Pancreas (tissue), 10 donors: ENCODE data around the gene HIVEP2. TPM values are rescaled to one million over a fixed set of nuclear protein-coding genes. Genes with fewer than 3 reads are reported as not detected.

ENCODE experiments used
- ATAC-seq, 4 donors: fragments of 200-7000 bp; cut with Tn5 transposase; one replicate each; pipeline versions ENCODE4 v1.8.0 to v1.9.1; 2020; ENCODE audit warnings: mild to moderate bottlenecking in 4 of 4, moderate library complexity in 4 of 4
- DNase-seq, 6 donors: peaks; one replicate each; pipeline ENCODE4 v3.0.0-alpha.2; 2020
- FAIRE-seq: peaks from 2 replicates; lab custom pipeline; 2012; peaks lifted over from hg19 to GRCh38; lab: Jason Lieb, UNC
- H3K27ac ChIP-seq, 4 donors: fragments of 200-600 bp; sonication (generic); 1 replicate in 3 of 4; 2 replicates in 1 of 4; pipeline versions ENCODE4 v1.5.0 to v1.8.0; 2020
- H3K27me3 ChIP-seq, 4 donors: fragments of 200-600 bp; one replicate each; pipeline ENCODE4 v1.8.0; 2021
- H3K36me3 ChIP-seq, 3 donors: fragments of 200-600 bp; sonication (generic) in 1 of 3; one replicate each; pipeline versions ENCODE4 v1.5.0 to v1.8.0; 2020 to 2021
- H3K4me1 ChIP-seq, 3 donors: fragments of 200-600 bp; one replicate each; pipeline ENCODE4 v1.8.0; 2021
- H3K4me3 ChIP-seq, 4 donors: fragments of 200-600 bp; sonication (generic) in 2 of 4; one replicate each; pipeline versions ENCODE4 v1.5.0 to v1.8.0; 2020 to 2021
- H3K9me3 ChIP-seq, 4 donors: fragments of 200-600 bp; one replicate each; pipeline ENCODE4 v1.8.0; 2021
- CTCF ChIP-seq, 4 donors: fragments of 200-600 bp; sonication (generic) in 3 of 4; IDR thresholded peaks; one replicate each; pipeline versions ENCODE4 v1.5.0 to v1.8.0; 2021; ENCODE audit warnings: antibody characterized with exemption in 4 of 4
- WGBS, 2 donors: extraction: QIAGEN DNeasy Blood & Tissue Kit; methylation state at CpG; one replicate each; pipeline ENCODE4 v1.1.7; 2013; 5-methylcytosine and 5-hydroxymethylcytosine counted together
- intact Hi-C, 3 donors: fragments of 100-400 bp; cut with DNase I; formaldehyde crosslinking; loops; one replicate each; pipeline versions ENCODE4 v1.11.1 to v1.14.2; 2022
- polyA plus RNA-seq, 2 donors: library from polyadenylated mRNA; stranded (reverse); fragments of 200-250 nt; gene quantifications; one replicate each; pipeline ENCODE4 v1.2.3, GENCODE V29; 2013
- total RNA-seq, 6 donors: library from RNA; stranded (reverse); fragmentation: NEBNext Ultra II Directional in 4 of 6; extraction: Animal tissue kit (Norgen Biotek cat#: 25700) in 4 of 6; gene quantifications; one replicate each; pipeline versions ENCODE4 v1.2.1 to v1.2.4, GENCODE V29; 2021 to 2023
- donor health status: healthy with polysubstance abuse.
- donor health status: DM: no; HTN: no; CAD: no; lungs with moderate emphysema.
- donor health status: DM: no; HTN: no; CAD: no.
- donor health status: control.
- donor health status: control.
- donor health status: Bipolar disorder and iron deficiency.
- donor health status: DM: yes; HTN: yes; CAD: no.
- donor health status: DM: no; HTN: no; CAD: no.
- donor health status: DM: no; HTN: no; CAD: no.
- donor health status: DM: yes; HTN: yes; CAD: no.

HIVEP2 gene
- total and polyA plus RNA-seq, 8 donors = 3.8 to 14.0 (median 8.6) TPM

- Histone ChIP-seq H3K4me3 (peak overlapping the region in 2 of 4 donors; percentile 0 to 9), H3K36me3 (no peaks in the 10 kb centered on the region), H3K27ac (peak overlapping the region in 3 of 4 donors; percentile 28 to 77 (median 66)), H3K4me1 (peaks cover 3 to 38% (median 12%) of the 10 kb centered on the region in 3 donors), H3K9me3 (no peaks in the 10 kb centered on the region), H3K27me3 (no peaks in the 10 kb centered on the region)
- intact Hi-C loops = no loop called here
- peak; percentile 71 to 94 (median 85) for DNase-seq
- TF ChIP-seq CTCF (IDR thresholded peaks at IDR 0.05) = no peak
- WGBS, 2 donors = 16% methylated on average over 23 of the region's 23 CpGs
- FAIRE-seq = no peak
- peak; percentile 93 to 97 (median 94) for ATAC-seq
These were observed 99.1 kb downstream of the HIVEP2 start for GRCh38 chr6:142845624-142846458.

- no peak for TF ChIP-seq CTCF (IDR thresholded peaks at IDR 0.05)
- Histone ChIP-seq H3K9me3 (no peaks in the 10 kb centered on the region), H3K36me3 (no peaks in the 10 kb centered on the region), H3K4me1 (peaks cover 3 to 32% (median 9%) of the 10 kb centered on the region in 3 donors), H3K4me3 (peak overlapping the region in 1 of 4 donors; percentile 0), H3K27ac (peak overlapping the region in 3 of 4 donors; percentile 28 to 77 (median 66)), H3K27me3 (no peaks in the 10 kb centered on the region)
- 52 to 68% methylated on average over 2 of the region's 2 CpGs for WGBS, 2 donors
- FAIRE-seq = no peak
- intact Hi-C loops = no loop called here
- ATAC-seq = peak; percentile 29 to 66 (median 34)
- DNase-seq = no peak
These were observed 99.8 kb downstream of the HIVEP2 start for GRCh38 chr6:142845143-142845571.

- DNase-seq (no peak), ATAC-seq (no peak), FAIRE-seq (no peak)
- no peak for TF ChIP-seq CTCF (IDR thresholded peaks at IDR 0.05)
- Histone ChIP-seq H3K36me3 (no peaks in the 10 kb centered on the region), H3K4me3 (no peak overlapping the region), H3K9me3 (no peaks in the 10 kb centered on the region), H3K27me3 (no peaks in the 10 kb centered on the region), H3K27ac (peak overlapping the region in 1 of 4 donors; percentile 77), H3K4me1 (peaks cover 10 to 36% (median 15%) of the 10 kb centered on the region in 3 donors)
- intact Hi-C loops = no loop called here
- WGBS, 2 donors = 81 to 84% methylated on average over 6 of the region's 6 CpGs
These were observed 100.8 kb downstream of the HIVEP2 start for GRCh38 chr6:142844065-142844755.

GRCh38 chr6:142843361-142843760, 101.6 kb downstream of the HIVEP2 start:
- Histone ChIP-seq H3K4me3 (no peak overlapping the region), H3K9me3 (no peaks in the 10 kb centered on the region), H3K27me3 (no peaks in the 10 kb centered on the region), H3K4me1 (peaks cover 10 to 40% (median 21%) of the 10 kb centered on the region in 3 donors), H3K27ac (peak overlapping the region in 1 of 4 donors; percentile 24), H3K36me3 (no peaks in the 10 kb centered on the region)
- DNase-seq = no peak
- intact Hi-C loops = no loop called here
- 88% methylated on average over 4 of the region's 4 CpGs for WGBS, 2 donors
- no peak for TF ChIP-seq CTCF (IDR thresholded peaks at IDR 0.05)
- FAIRE-seq = no peak
- no peak for ATAC-seq
